Hepatic stellate cell (primary cell): ENCODE data around the gene GNG7.
"Not testable (repeated sequence)": the region's sequence is repeated elsewhere in the genome, so short reads cannot be mapped to it uniquely, and the experiment has no call there.

Source experiments
- DNase-seq: peaks from one replicate; pipeline ENCODE4 v3.0.0; 2011; ENCODE audit warnings: low spot score

The GNG7 gene

GRCh38 chr19:2726904-2727639, 24.6 kb upstream of the GNG7 start:
- DNase-seq, result no peak

GRCh38 chr19:2726160-2726855, 23.8 kb upstream of the GNG7 start:
- DNase-seq, result no peak

DNA sequence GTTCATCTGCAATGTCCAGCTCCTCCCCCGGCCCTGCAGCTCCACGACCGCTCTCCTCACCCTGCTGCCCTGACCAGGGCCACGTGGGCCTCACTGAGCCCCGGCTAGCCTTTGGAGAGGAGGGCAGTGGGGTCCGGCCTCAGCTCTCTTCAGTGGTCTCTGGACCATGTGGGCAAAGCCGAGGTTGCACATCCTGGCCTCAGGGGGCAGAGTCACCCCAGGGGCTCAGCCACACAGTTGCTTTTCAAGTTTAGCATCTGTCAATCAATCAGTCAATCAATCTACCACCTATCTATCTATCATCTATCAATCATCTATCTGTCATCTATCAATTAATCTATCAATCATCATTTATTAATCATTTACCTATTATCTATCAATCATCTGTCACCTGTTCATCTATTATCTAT, 21.7 kb upstream of the GNG7 start:
- no peak for DNase-seq

DNA sequence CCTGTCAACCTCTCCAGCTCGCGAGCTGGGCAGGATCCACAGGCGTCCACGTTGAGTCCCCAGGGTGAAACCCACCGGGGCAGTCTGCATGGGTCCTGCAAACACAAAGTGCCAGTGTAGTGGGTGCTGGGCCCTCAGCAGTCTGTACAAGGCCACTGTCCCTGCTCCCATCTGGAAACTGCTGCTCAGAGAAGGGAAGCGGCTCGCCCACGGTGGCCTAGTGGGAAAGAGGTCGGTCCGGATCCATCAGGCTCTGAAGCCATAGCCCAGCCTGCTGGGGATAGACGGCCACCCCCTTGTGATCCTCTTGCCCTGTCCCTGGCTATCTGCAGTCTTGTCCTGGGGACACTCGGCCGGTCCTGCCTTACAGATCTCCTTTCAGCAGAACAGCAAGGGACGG, 21.3 kb upstream of the GNG7 start:
- DNase-seq, result no peak

DNA sequence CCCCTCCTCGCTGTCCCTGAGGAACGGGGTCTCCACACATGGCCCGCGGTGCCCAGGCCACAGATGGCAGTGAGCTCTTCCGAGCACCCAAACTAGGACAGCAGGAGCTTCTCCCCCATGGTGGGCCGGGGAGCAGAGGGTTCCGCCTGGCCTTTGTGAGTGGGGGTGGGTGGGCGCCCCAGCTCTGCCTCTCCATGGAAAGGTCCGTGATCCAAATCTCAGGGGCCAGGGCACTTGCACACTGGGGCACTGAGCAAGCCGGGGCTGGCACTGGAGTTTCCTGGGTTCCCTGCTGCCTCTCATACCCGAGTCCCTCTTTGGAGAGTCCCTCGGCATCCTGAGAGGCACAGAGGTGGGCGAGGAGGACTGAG, 20.8 kb upstream of the GNG7 start:
- DNase-seq, result no peak

GRCh38 chr19:2722541-2723344, 20.2 kb upstream of the GNG7 start:
- peak; percentile 97 for DNase-seq

DNA sequence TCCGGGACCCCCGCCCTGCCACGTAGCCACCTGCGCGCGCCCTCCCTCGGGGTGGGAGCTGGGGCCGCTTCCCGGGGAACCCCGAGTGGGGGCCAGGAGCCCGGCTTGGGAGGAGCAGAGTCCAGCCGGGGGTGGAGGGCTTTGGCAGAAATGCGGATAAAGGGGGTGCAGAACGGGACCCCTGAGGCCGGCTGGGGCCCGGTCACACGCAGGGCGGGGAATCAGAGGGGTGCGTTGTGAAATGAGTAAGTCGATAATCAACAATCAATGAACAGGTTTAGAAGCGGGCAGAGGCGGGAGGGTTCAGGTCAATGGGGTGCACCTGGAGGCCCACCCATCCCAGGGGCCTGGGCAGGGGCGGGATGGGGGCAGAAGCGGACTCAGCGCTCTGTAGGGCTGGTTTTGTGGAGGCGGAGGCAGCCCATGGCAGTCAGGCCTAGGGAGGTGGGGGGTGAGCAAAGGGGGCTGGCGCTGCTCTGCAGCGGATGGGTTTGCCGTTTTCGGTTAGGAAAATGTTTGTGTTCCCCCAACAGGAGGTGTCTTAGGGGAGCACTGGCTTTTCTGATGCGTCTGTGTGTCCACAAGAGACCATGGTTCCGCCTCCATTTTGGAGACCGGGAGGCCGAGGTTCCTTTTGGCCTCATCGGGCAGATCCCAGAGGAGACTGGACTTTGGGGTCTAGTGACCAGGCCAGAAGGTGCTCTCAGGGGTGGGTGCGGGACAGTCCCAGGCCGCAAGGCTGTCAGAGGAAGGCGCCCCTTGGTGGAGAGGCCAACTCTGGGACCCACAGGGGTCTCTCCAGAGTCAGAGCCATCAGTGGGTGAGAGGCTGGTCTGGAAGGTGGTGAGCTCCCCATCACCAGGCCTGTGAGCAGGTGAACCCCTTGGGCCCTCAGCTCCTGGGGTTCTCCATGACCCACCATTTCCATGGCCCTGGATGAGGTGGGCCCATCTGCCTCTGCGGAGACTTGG, 19.4 kb upstream of the GNG7 start:
- no peak for DNase-seq

DNA sequence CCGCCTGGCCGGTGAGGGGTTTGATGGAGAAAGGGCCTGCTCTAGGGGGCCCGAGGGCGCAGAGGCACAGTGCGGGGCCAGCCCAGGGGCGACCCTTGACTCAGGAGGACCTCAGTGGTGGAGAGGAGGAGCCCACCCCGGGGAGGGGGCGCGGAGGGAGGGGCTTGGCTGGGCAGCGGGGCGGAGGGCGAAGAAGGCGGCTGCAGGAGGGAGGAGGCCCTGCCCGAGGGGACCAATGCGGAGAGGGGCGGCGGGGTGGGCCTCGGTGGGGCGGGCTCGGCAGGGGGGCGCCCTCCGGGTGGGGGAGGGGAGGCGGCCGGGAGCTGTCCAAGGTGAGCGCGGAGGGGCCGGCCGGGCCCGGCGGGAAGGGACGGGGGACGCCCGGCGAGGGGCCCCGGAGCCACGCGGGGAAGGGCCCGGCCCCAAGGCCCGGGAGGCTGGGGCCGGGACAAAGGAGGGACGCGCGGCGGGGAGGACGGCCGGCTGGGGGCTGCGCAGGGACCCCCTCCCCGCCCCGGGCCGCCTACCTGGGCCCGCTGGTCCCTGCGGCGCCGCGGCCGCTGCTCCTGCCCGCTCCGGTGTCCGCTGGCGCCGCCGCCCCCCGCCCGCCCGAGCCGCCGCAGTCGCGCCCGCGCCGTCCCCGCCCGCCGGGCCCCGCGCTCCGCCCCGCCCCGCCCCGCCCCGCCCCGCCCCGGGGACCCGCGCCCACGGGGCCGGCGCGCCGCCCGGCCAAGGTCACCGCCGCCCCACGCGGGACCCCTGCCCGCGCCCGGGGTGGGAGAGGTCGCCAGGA, 18.5 kb upstream of the GNG7 start, which contains the start of gene DIRAS1:
Gene DIRAS1 (minus strand): TSS at position 596 of the 793 bp plus-strand sequence. CDS start 3,566 bp downstream, outside the sequence.
- no peak for DNase-seq

DNA sequence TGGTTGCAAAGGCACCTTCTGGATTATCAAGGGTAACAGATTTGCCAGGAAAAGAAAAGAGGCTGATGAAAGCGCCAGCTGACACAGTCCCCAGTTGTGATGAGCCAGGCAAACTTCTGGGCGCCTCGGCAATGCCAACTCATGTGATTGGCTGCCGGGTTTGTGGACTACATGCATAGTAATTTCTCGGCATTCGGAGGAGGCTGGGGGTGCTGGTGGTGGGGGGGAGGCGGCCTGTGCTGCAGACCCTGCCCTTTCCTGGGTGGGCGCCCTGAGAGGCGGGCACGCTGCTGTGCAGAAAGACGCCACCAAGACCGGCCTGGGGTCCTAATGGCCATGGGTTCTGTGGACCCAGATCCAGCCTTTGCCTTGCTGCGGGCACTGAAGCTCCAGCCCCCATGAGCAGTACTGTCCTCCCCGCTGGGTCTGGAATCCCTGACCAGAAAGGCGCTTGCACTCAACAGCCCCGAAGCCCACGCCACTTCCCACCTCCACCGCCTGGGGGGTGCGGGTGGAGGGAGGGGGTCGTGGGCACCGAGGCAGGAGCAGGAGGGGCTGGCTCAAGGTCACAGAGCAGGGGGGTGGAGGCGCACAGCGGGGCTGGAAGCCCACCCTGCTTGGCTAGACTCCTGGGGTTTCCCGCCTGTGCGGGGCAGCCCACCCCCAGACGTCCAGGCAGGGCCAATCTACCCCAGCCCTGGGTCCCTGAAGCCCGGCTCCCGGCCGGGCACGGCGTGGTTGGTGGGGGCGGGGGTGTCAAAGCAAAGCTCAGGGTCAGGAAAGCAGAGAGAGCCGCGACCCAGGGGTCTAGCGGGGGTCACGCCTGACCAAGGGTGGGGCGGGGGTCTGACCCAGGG, 17.7 kb upstream of the GNG7 start:
- DNase-seq, result peak; percentile 79

DNA sequence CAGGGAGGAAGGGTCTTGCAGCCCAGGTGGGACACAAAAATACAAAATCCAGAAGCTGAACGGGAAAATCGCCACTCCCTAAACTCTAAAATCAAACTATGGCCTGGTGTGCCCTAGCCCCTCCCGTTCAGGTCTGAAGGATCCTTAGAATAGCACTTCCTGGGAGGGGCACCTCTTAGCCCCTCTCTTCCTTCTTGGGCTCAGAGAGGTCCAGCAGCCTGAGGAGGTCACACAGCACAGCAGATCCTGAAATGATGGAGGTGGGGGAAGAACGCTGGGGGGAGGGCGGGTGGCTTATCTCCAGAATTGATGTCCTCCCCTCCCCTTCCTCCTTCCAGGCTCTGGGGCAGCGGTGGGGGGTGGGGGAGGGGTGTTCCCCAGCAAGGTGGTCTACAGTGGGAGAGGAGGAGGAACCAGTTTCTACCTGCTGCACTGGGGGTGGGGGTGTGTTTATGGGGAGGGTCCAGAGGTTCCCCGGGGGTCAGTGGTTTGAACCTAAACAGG, 16.8 kb upstream of the GNG7 start:
- DNase-seq, result no peak

- DNase-seq, result no peak
These were observed 15.4 kb upstream of the GNG7 start for GRCh38 chr19:2717638-2718541.

DNA sequence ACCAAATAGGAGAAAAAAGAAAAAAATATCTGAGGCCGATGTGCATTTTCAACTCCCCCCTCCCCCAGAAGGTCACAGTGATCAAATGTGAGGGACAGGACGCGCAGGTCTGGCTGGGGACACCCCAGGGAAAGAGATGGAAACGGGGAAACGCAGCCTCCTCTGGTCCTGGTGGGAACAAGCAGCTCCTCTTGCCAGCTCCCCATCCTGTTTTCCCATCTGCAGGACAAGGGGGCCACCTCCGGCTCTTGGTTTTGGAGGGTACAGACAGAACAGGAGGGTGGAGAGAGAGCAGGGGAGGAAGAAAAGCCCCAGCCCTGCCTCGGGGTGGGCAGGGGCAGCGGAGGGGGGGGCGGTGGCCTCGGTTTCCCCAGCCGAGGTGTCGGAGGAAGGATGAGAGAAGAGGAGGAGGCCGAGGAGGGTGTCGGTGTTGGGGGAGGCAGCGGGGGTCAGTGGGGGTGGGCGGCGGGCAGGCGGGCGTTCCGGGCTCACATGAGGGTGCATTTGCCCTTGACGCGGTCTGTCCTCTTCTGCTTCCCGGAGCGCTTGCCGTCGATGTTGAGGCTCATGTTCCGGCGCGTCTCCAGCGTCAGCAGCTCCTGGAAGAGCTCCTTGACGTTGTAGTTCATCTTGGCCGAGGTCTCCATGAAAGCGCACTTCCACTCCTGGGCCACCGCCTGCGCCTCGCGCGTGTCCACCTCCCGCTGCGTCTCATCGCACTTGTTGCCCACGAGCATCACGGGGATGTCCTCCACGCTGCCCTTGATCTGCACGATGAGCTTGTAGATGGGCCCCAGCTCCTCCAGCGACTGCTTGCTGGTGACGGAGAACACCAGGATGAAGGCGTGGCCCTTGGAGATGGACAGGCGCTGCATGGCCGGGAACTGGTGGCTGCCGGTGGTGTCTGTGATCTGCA, 14.5 kb upstream of the GNG7 start:
- DNase-seq, result no peak

GRCh38 chr19:2716275-2716650, 13.8 kb upstream of the GNG7 start:
- no peak for DNase-seq

DNA sequence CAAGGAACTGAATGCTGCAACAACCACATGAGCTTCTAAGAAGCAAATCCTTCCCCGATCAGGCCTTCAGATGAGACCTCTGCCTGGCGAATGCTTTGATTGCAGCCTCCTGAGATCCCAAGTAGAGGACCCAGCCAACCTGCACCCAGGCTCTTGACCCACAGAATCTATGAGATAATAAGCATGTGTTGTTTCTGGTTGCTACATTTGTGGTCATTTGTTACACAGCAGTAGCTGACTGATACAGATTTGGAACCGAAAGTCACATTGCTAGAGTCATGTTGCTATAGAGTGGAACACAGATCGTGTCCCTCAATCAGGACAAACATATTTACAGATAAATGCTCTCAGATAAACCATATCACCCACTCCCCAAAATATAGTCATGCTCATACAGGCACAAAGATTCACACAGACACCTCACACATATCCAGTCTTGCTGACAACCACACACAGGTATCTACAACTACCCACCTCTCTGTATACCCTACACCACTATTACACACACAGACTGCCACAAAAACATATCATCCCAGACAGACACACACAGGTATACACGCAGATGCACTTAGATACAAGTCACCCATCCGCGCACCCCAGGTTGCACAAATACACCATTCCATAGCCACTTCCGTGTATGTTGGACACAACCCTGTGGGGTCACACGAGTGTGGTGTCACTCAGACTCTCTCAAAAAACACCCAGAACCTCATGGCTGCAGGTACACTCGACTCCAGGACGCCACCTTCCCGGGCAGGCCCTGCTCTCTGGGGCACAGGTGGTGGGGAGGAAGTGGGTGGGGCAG, 13.2 kb upstream of the GNG7 start:
- no peak for DNase-seq

GRCh38 chr19:2714531-2715269, 12.2 kb upstream of the GNG7 start:
- DNase-seq, result no peak

DNA sequence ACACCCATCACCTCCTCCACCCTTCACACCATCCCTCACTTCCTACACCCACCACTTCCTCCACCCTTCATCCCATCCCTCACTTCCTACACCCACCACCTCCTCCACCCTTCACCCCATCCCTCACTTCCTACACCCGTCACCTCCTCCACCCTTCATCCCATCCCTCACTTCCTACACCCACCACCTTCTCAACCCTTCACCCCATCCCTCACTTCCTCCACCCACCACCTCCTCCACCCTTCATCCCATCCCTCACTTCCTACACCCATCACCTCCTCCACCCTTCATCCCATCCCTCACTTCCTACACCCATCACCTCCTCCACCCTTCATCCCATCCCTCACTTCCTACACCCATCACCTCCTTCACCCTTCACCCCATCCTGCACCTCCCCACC, 11.6 kb upstream of the GNG7 start:
- not testable (repeated sequence) for DNase-seq
